Gastrocnemius medialis (tissue), 4 donors: ENCODE data around the gene KRTAP1-1. TPM values are rescaled to one million over a fixed set of nuclear protein-coding genes. Genes with fewer than 3 reads are reported as not detected.
"Not testable (repeated sequence)": the region's sequence is repeated elsewhere in the genome, so short reads cannot be mapped to it uniquely, and the experiment has no call there.

ENCODE experiments used
- ATAC-seq, 2 donors: fragments of 150-250 bp; one replicate each; pipeline ENCODE4 v1.9.1; 2016
- DNase-seq, 2 donors: peaks; one replicate each; pipeline ENCODE4 v3.0.0-alpha.2; 2019
- H3K27ac ChIP-seq, 4 donors: fragments of 200-600 bp; sonication (generic); 1 replicate in 1 of 4; 2 replicates in 3 of 4; pipeline ENCODE4 v1.5.1; 2016 to 2018; ENCODE audit warnings: mild to moderate bottlenecking in 2 of 4, moderate library complexity in 1 of 4
- H3K27me3 ChIP-seq, 3 donors: fragments of 200-600 bp; sonication (generic) in 2 of 3; 1 replicate in 1 of 3; 2 replicates in 2 of 3; pipeline versions ENCODE4 v1.5.1 to v1.6.0; 2016 to 2019; ENCODE audit warnings: mild to moderate bottlenecking in 1 of 3, moderate library complexity in 1 of 3
- H3K36me3 ChIP-seq, 2 donors: fragments of 200-600 bp; sonication (generic) in 1 of 2; one replicate each; pipeline ENCODE4 v1.5.1; 2017 to 2018
- H3K4me1 ChIP-seq, 2 donors: fragments of 200-600 bp; sonication (generic) in 1 of 2; one replicate each; pipeline ENCODE4 v1.5.1; 2016 to 2017; ENCODE audit warnings: mild to moderate bottlenecking in 2 of 2
- H3K4me3 ChIP-seq, 4 donors: fragments of 200-600 bp; sonication (generic) in 3 of 4; 1 replicate in 1 of 4; 2 replicates in 3 of 4; pipeline ENCODE4 v1.5.1; 2016 to 2019; ENCODE audit warnings: mild to moderate bottlenecking in 2 of 4
- H3K9me3 ChIP-seq, 3 donors: fragments of 200-600 bp; sonication (generic) in 2 of 3; 1 replicate in 1 of 3; 2 replicates in 2 of 3; pipeline ENCODE4 v1.5.1; 2016 to 2019
- POLR2A ChIP-seq, 2 donors: fragments of 450-650 bp; IDR thresholded peaks; one replicate each; pipeline ENCODE4 v1.6.1; 2017; ENCODE audit warnings: antibody characterized with exemption in 2 of 2, mild to moderate bottlenecking in 2 of 2, moderate library complexity in 2 of 2
- in situ Hi-C, 4 donors: fragments of 200-750 bp; cut with MboI; loops; one replicate each; pipeline versions ENCODE4 v1.15.0 to v1.8.0; 2017; ENCODE audit warnings: low sequenced_read_pairs in 4 of 4
- intact Hi-C: fragments of 100-400 bp; cut with DNase I; formaldehyde crosslinking; loops from one replicate; pipeline ENCODE4 v1.15.1; 2023; ENCODE audit warnings: low total_unique reads
- total RNA-seq, 4 donors: library from RNA; depleted of rRNA; stranded (reverse); fragments of >200 nt; gene quantifications; one replicate each; pipeline versions ENCODE4 v1.1.0 to v1.2.3, GENCODE V29; 2016
- TF ChIP-seq, protein P1 (sequence below), 5 experiments: fragments of 450-650 bp in 3 of 5; fragments of 200-600 bp in 2 of 5; sonication (generic) in 2 of 5; IDR thresholded peaks in 4 of 5; conservative IDR thresholded peaks in 1 of 5; 1 replicate in 4 of 5; 2 replicates in 1 of 5; pipeline ENCODE4 v1.5.1; 2016 to 2019; ENCODE audit warnings: antibody characterized with exemption in 5 of 5, mild to moderate bottlenecking in 3 of 5, moderate library complexity in 3 of 5

KRTAP1-1 gene
- total RNA-seq, 4 donors from 2014 or later: not detected

DNA sequence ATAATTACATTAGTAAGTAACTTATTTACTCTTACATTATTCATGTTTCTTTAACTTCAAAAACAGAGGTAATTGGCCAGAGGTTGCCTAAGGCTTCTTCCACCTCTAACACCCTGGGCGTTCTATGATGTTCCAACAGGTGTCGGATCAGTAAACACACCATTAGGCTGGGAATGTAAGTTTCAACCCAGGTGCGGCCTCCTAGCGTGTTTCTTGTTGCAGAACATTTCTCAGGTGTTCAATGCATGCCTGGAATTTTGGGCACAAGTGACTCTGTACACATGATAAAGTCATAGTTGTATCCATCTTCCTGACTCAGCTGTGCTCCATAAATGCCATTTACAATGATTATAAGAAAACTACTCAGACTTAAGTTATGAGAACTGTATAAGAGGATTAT is 12.8 kb upstream of the KRTAP1-1 start:
- intact Hi-C loops: no loop called here
- Histone ChIP-seq H3K36me3 (no peaks in the 10 kb centered on the region), H3K9me3 (peaks cover 0 to 5% (median 0%) of the 10 kb centered on the region in 3 donors), H3K4me3 (no peak overlapping the region), H3K27me3 (peaks cover under 1 to 24% (median 7%) of the 10 kb centered on the region in 3 donors), H3K27ac (no peak overlapping the region), H3K4me1 (no peaks in the 10 kb centered on the region)
- TF ChIP-seq POLR2A (IDR thresholded peaks at IDR 0.05): no peak
- TF ChIP-seq, protein P1, sequence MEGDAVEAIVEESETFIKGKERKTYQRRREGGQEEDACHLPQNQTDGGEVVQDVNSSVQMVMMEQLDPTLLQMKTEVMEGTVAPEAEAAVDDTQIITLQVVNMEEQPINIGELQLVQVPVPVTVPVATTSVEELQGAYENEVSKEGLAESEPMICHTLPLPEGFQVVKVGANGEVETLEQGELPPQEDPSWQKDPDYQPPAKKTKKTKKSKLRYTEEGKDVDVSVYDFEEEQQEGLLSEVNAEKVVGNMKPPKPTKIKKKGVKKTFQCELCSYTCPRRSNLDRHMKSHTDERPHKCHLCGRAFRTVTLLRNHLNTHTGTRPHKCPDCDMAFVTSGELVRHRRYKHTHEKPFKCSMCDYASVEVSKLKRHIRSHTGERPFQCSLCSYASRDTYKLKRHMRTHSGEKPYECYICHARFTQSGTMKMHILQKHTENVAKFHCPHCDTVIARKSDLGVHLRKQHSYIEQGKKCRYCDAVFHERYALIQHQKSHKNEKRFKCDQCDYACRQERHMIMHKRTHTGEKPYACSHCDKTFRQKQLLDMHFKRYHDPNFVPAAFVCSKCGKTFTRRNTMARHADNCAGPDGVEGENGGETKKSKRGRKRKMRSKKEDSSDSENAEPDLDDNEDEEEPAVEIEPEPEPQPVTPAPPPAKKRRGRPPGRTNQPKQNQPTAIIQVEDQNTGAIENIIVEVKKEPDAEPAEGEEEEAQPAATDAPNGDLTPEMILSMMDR (IDR thresholded peaks at IDR 0.05 in 4 of 5, conservative IDR thresholded peaks at IDR 0.05 in 1 of 5): no peak
- no peak for DNase-seq
- no peak for ATAC-seq
- in situ Hi-C loops: loop anchor here in 1 of 4 donors (25.0 kb wide), 1 partner anchor 92 kb away; the partner anchor contains the start of gene KRT39

DNA sequence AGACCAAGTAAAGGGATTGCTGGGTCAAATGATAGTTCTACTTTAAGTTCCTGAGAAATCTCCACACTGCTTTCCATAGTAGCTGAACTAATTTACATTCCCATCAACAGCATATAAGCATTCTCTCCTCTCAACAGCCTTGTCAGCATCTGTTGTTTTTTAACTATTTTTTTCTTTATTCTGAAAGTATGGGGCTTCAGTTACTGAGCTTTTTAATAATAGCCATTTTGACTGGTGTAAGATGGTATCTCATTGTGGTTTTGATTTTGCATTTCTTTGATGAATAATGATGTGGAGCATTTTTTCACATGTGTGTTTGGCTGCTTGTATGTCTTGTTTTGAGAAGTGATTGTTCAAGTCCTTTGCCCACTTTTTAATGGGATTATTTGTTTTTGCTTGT is 11.3 kb upstream of the KRTAP1-1 start:
- no peak overlapping the region for H3K4me3 ChIP-seq
- ATAC-seq (no peak), DNase-seq (no peak)
- no peak overlapping the region for H3K27ac ChIP-seq
- intact Hi-C loops (no loop called here), in situ Hi-C loops (loop anchor here in 1 of 4 donors (25.0 kb wide), 1 partner anchor 90 kb away; the partner anchor contains the start of gene KRT39)
- peaks cover 3 to 28% (median 9%) of the 10 kb centered on the region in 3 donors for H3K27me3 ChIP-seq
- no peaks in the 10 kb centered on the region for H3K36me3 ChIP-seq
- peaks cover 0 to 5% (median 0%) of the 10 kb centered on the region in 3 donors for H3K9me3 ChIP-seq
- TF ChIP-seq, protein P1 (IDR thresholded peaks at IDR 0.05 in 4 of 5, conservative IDR thresholded peaks at IDR 0.05 in 1 of 5): no peak
- TF ChIP-seq POLR2A (IDR thresholded peaks at IDR 0.05): no peak
- no peaks in the 10 kb centered on the region for H3K4me1 ChIP-seq

DNA sequence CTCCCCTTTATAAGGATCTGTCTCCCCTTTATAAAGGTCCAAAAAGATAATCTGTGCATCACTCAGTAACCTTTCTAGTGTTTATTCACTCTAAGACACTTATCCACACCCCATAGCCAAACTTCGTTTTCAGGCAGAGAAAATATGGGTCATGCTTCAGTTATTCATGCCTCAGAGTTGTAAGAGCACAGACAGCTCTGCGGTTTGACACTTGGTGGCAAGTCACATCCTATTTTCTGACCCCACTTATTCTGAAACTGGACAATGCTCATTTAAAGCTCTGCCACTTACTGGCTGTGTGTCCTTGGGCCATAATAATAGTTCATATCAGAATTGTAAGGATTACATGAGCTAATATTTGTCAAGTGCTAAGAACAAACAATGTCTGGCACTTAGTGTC is 7.9 kb upstream of the KRTAP1-1 start:
- TF ChIP-seq POLR2A (IDR thresholded peaks at IDR 0.05): no peak
- TF ChIP-seq, protein P1 (IDR thresholded peaks at IDR 0.05 in 4 of 5, conservative IDR thresholded peaks at IDR 0.05 in 1 of 5): no peak
- no peak overlapping the region for H3K4me3 ChIP-seq
- H3K27me3 ChIP-seq: peaks cover 0 to 24% (median 9%) of the 10 kb centered on the region in 3 donors
- intact Hi-C loops: no loop called here
- no peaks in the 10 kb centered on the region for H3K36me3 ChIP-seq
- peaks cover 0 to 5% (median 0%) of the 10 kb centered on the region in 3 donors for H3K9me3 ChIP-seq
- H3K4me1 ChIP-seq: no peaks in the 10 kb centered on the region
- ATAC-seq (no peak), DNase-seq (no peak)
- in situ Hi-C loops: no loop called here
- H3K27ac ChIP-seq: no peak overlapping the region

DNA sequence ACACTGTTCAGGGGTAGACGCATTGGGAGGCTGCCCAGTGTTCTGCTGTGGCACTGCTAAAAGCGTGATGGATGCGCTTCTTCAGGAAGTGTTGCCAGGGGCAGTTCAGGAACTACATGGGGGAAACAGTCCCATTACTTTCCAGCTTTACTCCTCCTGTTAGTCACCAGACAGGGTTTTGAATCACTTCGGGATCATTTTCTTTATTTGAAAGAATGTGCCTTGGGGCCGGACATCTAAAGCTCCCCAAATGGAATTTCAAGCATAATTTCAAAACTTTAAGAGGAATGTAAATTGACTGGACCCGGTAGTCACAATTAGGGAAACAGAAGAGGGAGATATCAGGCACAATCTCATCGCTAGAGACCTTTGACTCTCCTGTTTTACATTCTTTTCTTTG is 7.2 kb upstream of the KRTAP1-1 start:
- H3K27ac ChIP-seq: no peak overlapping the region
- intact Hi-C loops: no loop called here
- DNase-seq (no peak), ATAC-seq (no peak)
- in situ Hi-C loops: no loop called here
- no peaks in the 10 kb centered on the region for H3K36me3 ChIP-seq
- H3K4me1 ChIP-seq: no peaks in the 10 kb centered on the region
- TF ChIP-seq, protein P1 (IDR thresholded peaks at IDR 0.05 in 4 of 5, conservative IDR thresholded peaks at IDR 0.05 in 1 of 5): no peak
- no peak for TF ChIP-seq POLR2A (IDR thresholded peaks at IDR 0.05)
- H3K27me3 ChIP-seq: peaks cover 0 to 24% (median 9%) of the 10 kb centered on the region in 3 donors
- H3K4me3 ChIP-seq: no peak overlapping the region
- peaks cover 0 to 4% (median 0%) of the 10 kb centered on the region in 3 donors for H3K9me3 ChIP-seq

DNA sequence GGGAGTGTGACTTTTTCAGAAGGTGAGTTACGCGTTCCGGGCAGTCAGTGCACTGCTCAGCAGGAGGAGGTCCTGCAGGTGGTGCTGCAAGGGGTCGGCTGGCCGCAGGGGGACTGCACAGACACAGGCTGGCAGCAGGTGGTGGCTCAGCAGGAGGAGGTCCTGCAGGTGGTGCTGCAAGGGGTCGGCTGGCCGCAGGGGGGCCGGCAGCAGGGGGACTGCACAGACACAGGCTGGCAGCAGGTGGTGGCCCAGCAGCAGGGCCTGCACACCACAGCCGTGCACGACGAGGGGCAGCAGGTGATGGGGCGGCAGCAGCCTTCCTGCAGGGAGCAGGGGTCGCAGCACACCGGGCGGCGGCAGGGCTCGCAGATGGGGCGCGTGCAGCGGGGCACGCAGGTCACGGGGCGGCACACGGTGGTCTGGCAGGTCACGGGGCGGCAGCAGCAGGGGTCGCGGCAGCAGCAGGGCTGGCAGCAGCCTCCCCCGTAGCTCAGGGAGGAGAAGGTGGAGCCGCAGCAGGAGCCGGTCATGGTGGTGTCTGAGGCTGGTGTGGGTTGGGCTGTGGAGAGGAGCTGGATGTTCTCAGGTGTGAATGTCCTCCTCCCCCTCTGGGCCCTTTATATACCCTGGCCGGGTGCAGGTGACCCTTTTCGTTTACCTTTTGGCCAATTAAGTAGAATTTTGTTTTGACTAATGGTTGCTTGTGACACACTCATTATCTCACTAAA is 5.7 kb upstream of the KRTAP1-1 start, which contains the start of gene KRTAP2-1:
Gene KRTAP2-1, minus strand, starts transcription at position 582 of the 731 bp plus-strand sequence. Its CDS starts 49 bp downstream, at position 533.
- H3K36me3 ChIP-seq, H3K9me3 ChIP-seq, ATAC-seq, H3K4me1 ChIP-seq, H3K27ac ChIP-seq, in situ Hi-C loops, H3K4me3 ChIP-seq, DNase-seq, intact Hi-C loops: not testable (repeated sequence)
- peaks cover 3 to 26% (median 9%) of the 10 kb centered on the region in 3 donors for H3K27me3 ChIP-seq
